GM12878 (cell line): ENCODE measurements around the gene UAP1. TPM values are rescaled to one million over a fixed set of nuclear protein-coding genes. Genes with fewer than 3 reads are reported as not detected.

ENCODE experiments used
- ATAC-seq: fragments of 200-7000 bp; cut with Tn5 transposase; 3 replicates; pipeline ENCODE4 v1.9.1; 2020; ENCODE audit warnings: mild to moderate bottlenecking, moderate library complexity
- BruUV-seq: library from RNA; stranded (reverse); fragments of 400-500 nt; replicated peaks from 2 replicates; lab custom pipeline; 2021; lab: Mats Ljungman, UMichigan
- CTCF ChIA-PET: fragments of 300-600 bp; sonication (Branson Sonifier 250); formaldehyde crosslinking; extraction: SDS; loops from one replicate; lab custom pipeline; 2021; ENCODE audit warnings: inconsistent platforms; lab: Yijun Ruan, JAX
- POLR2A ChIA-PET: fragments of 350-600 bp; formaldehyde crosslinking; extraction: SDS; loops from one replicate; lab custom pipeline; 2021; ENCODE audit warnings: inconsistent platforms; lab: Charles Lee
- RAD21 ChIA-PET: fragments of 300-600 bp; sonication (Branson Sonifier 250); formaldehyde crosslinking; loops from one replicate; lab custom pipeline; 2023; ENCODE audit warnings: antibody characterized with exemption; ENCODE audit not compliant: unreplicated experiment; lab: Charles Lee
- SMC1A ChIA-PET: fragments of 300-600 bp; sonication (Branson Sonifier 250); formaldehyde crosslinking; loops from one replicate; lab custom pipeline; 2023; ENCODE audit not compliant: unreplicated experiment, uncharacterized antibody; lab: Charles Lee
- DNase-seq: peaks from one replicate; pipeline ENCODE4 v3.0.0-alpha.2; 2011; ENCODE audit warnings: low read depth, low spot score
- FAIRE-seq: peaks from 3 replicates; lab custom pipeline; 2011; peaks lifted over from hg19 to GRCh38; lab: Jason Lieb, UNC
- H2AFZ ChIP-seq: 2 replicates; pipeline ENCODE4 v1.6.0; 2011; ENCODE audit warnings: low read depth, low read length, control low read depth; ENCODE audit not compliant: control insufficient read depth
- H3K27ac ChIP-seq: 2 replicates; pipeline ENCODE4 v1.5.1; 2011; ENCODE audit warnings: control low read depth; ENCODE audit not compliant: control insufficient read depth, insufficient read depth
- H3K27me3 ChIP-seq, 2 experiments: replicated peaks in 1 of 2; 2 replicates each; pipeline versions ENCODE4 v1.6.0 to v1.6.1; 2011; ENCODE audit warnings: low read length in 1 of 2; ENCODE audit not compliant: control insufficient read depth in 2 of 2, insufficient read depth in 2 of 2
- H3K36me3 ChIP-seq, 2 experiments: 2 replicates each; pipeline ENCODE4 v1.5.1; 2011; ENCODE audit warnings: low read length in 1 of 2; ENCODE audit not compliant: control insufficient read depth in 2 of 2, insufficient read depth in 2 of 2
- H3K4me1 ChIP-seq: 2 replicates; pipeline ENCODE4 v1.6.1; 2011; ENCODE audit warnings: mild to moderate bottlenecking, low read length, moderate library complexity, mixed read lengths; ENCODE audit not compliant: control insufficient read depth, insufficient read depth
- H3K4me2 ChIP-seq: 2 replicates; pipeline ENCODE4 v1.6.0; 2011; ENCODE audit warnings: control low read depth; ENCODE audit not compliant: control insufficient read depth, insufficient read depth
- H3K4me3 ChIP-seq: fragments of 200-600 bp; sonication (generic); 2 replicates; pipeline ENCODE4 v1.5.1; 2016
- H3K79me2 ChIP-seq: 2 replicates; pipeline ENCODE4 v1.6.0; 2011; ENCODE audit warnings: low read length; ENCODE audit not compliant: control insufficient read depth, insufficient read depth
- H3K9ac ChIP-seq: 2 replicates; pipeline ENCODE4 v1.8.0; 2011; ENCODE audit warnings: low read length, control low read depth, mixed read lengths; ENCODE audit not compliant: control insufficient read depth, insufficient read depth
- H3K9me3 ChIP-seq: replicated peaks from 3 replicates; pipeline ENCODE4 v1.5.1; 2011; ENCODE audit warnings: mild to moderate bottlenecking, low read length; ENCODE audit not compliant: control insufficient read depth, insufficient read depth
- H4K20me1 ChIP-seq: 2 replicates; pipeline ENCODE4 v1.6.0; 2011; ENCODE audit not compliant: control insufficient read depth, insufficient read depth
- ATF7 ChIP-seq: fragments of 450-650 bp; IDR thresholded peaks from 2 replicates; pipeline ENCODE4 v1.6.1; 2016; ENCODE audit warnings: low read depth, mild to moderate bottlenecking
- BMI1 ChIP-seq: fragments of 450-650 bp; IDR thresholded peaks from 2 replicates; pipeline ENCODE4 v1.6.1; 2016; ENCODE audit warnings: mild to moderate bottlenecking, moderate library complexity, borderline replicate concordance
- EZH2 ChIP-seq: IDR thresholded peaks from 2 replicates; pipeline ENCODE4 v1.6.1; 2012; ENCODE audit warnings: low read depth, mild to moderate bottlenecking, control low read depth, inconsistent platforms, low read length, borderline replicate concordance; ENCODE audit not compliant: control insufficient read depth
- JUND ChIP-seq: IDR thresholded peaks from 2 replicates; pipeline ENCODE4 v1.6.1; 2012; ENCODE audit warnings: low read depth, mild to moderate bottlenecking, low read length, improper control_type of control experiment, moderate library complexity
- MTA2 ChIP-seq: fragments of 450-650 bp; IDR thresholded peaks from 2 replicates; pipeline ENCODE4 v1.6.1; 2016; ENCODE audit warnings: low read depth, mild to moderate bottlenecking, moderate library complexity
- POLR2AphosphoS2 ChIP-seq: IDR thresholded peaks from 2 replicates; pipeline ENCODE4 v1.6.1; 2011; ENCODE audit warnings: low read depth, mild to moderate bottlenecking, low read length, improper control_type of control experiment, moderate library complexity
- RAD51 ChIP-seq: fragments of 450-650 bp; IDR thresholded peaks from 2 replicates; pipeline ENCODE4 v1.6.1; 2016; ENCODE audit warnings: moderate library complexity, mild to moderate bottlenecking, inconsistent platforms
- RUNX3 ChIP-seq: IDR thresholded peaks from 2 replicates; pipeline ENCODE4 v1.6.1; 2012; ENCODE audit warnings: low read length, inconsistent platforms
- STAT3 ChIP-seq: IDR thresholded peaks from 2 replicates; pipeline ENCODE4 v1.6.1; 2011; ENCODE audit warnings: low read depth, low read length, improper control_type of control experiment
- SUZ12 ChIP-seq: fragments of 200-600 bp; sonication (generic); IDR thresholded peaks from one replicate; pipeline ENCODE4 v1.6.1; 2018; ENCODE audit warnings: antibody characterized with exemption, mild to moderate bottlenecking; ENCODE audit not compliant: unreplicated experiment
- TAF1 ChIP-seq: IDR thresholded peaks from 2 replicates; pipeline ENCODE4 v1.6.1; 2011; ENCODE audit warnings: mild to moderate bottlenecking, low read depth, low read length, borderline replicate concordance
- TCF12 ChIP-seq: IDR thresholded peaks from 2 replicates; pipeline ENCODE4 v1.6.1; 2011; ENCODE audit warnings: low read depth, mild to moderate bottlenecking, low read length
- YY1 ChIP-seq: IDR thresholded peaks from 2 replicates; pipeline ENCODE4 v1.6.1; 2011; ENCODE audit warnings: low read depth, mild to moderate bottlenecking, low read length
- ZNF217 ChIP-seq: fragments of 450-650 bp; IDR thresholded peaks from 2 replicates; pipeline ENCODE4 v1.6.1; 2017; ENCODE audit warnings: antibody characterized with exemption, mild to moderate bottlenecking
- in situ Hi-C: fragments of 300-500 bp; cut with MboI; formaldehyde crosslinking; loops from 9 replicates; pipeline ENCODE4 v1.14.3; 2018; ENCODE audit warnings: mixed read lengths
- intact Hi-C: fragments of 100-400 bp; cut with micrococcal nuclease; formaldehyde crosslinking; loops from one replicate; pipeline ENCODE4 v1.14.2; 2022; ENCODE audit not compliant: unreplicated experiment
- polyA plus RNA-seq, 11 experiments: library from polyadenylated mRNA; depleted of rRNA in 4 of 11; unstranded in 6 of 11; stranded (reverse) in 5 of 11; fragments of >200 nt; fragmentation: Nextera tagmentation in 4 of 11; fragmentation: Illumina TruSeq in 1 of 11; extraction: Ambion mirVana in 4 of 11; extraction: Trizol in 1 of 11; gene quantifications; 1 replicate in 1 of 11; 2 replicates in 10 of 11; pipeline versions ENCODE4 v1.2.1 to v1.2.3, GENCODE V29; 2011 to 2016; ENCODE audit warnings: inconsistent platforms in 2 of 11, missing spikeins in 2 of 11, low read depth in 1 of 11
- total RNA-seq, 4 experiments: library from RNA; depleted of rRNA in 3 of 4; stranded (reverse); fragments of >200 nt in 3 of 4; fragmentation: Illumina TruSeq in 1 of 4; extraction: Trizol in 1 of 4; gene quantifications; 2 replicates each; pipeline versions ENCODE4 v1.2.1 to v1.2.3, GENCODE V29; 2013 to 2021
- TF ChIP-seq, protein P1 (sequence below): IDR thresholded peaks from 2 replicates; pipeline ENCODE4 v1.6.1; 2012; ENCODE audit warnings: low read depth, low read length, improper control_type of control experiment
- TF ChIP-seq, protein P2 (sequence below): fragments of 450-650 bp; IDR thresholded peaks from 2 replicates; pipeline ENCODE4 v1.6.1; 2014; ENCODE audit warnings: mild to moderate bottlenecking
- TF ChIP-seq, protein P3 (sequence below): IDR thresholded peaks from 2 replicates; pipeline ENCODE4 v1.6.1; 2012; ENCODE audit warnings: improper control_type of control experiment, low read depth, low read length; ENCODE audit not compliant: insufficient replicate concordance

Gene UAP1
- total and polyA plus RNA-seq, 10 of the 15 experiments (the other 5 are each of a cell fraction or from before 2014, with no cell fraction given): 19.2 to 43.0 (median 30.7) TPM

DNA sequence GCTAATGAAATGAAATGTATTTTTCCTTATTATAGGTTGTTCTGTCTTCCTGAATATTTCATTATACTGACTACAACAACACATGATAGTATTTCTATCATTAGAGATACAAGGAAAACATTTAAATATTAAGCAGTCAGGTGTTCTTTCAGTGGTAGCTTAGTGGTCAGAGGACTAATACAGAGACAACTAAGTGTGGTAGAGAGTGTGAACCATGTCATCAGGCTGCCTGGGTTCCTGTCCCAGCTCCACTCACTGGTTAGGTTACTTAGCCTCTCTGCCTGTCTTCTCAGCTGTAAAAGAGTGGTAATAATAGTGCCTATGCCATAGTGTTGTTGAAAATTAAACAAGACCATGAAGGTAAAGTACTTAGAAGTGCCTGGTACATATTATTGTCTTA lies 3.9 kb downstream of the UAP1 start:
- in situ Hi-C loops: no loop called here
- H3K4me2 ChIP-seq: peak overlapping the region; percentile 46; the same call in 1 of the 2 replicates
- CTCF ChIA-PET: interaction anchor here (0.6 to 4.0 kb wide), 7 partner anchors 29 to 1575 kb away, joined by 3 to 15 read pairs (median 3); no protein-coding TSS in a partner anchor
- H3K9me3 ChIP-seq: no peaks in the 10 kb centered on the region
- H3K36me3 ChIP-seq: 0 out of 4 replicates have a peak, but pooled peaks cover 0 to 4% of the 10 kb centered on the region in 2 experiments
- intact Hi-C loops: no loop called here
- no peak overlapping the region for H2AFZ ChIP-seq
- no peak overlapping the region for H3K9ac ChIP-seq
- SMC1A ChIA-PET: interaction anchor here (0.7 to 3.4 kb wide), 10 partner anchors 9 to 209 kb away, joined by 3 to 14 read pairs (median 3); no protein-coding TSS in a partner anchor
- H4K20me1 ChIP-seq: no peaks in the 10 kb centered on the region
- H3K4me3 ChIP-seq: no peak overlapping the region
- ATAC-seq (peak; percentile 35), DNase-seq (no peak), FAIRE-seq (no peak)
- no peak overlapping the region for H3K27ac ChIP-seq
- RAD21 ChIA-PET: interaction anchor here (1.4 to 2.3 kb wide), 3 partner anchors 29 to 35 kb away, joined by 4 to 8 read pairs (median 4); no protein-coding TSS in a partner anchor
- POLR2A ChIA-PET: interaction anchor here (0.6 to 0.9 kb wide), 2 partner anchors 14 to 39 kb away, joined by 3 to 6 read pairs; no protein-coding TSS in a partner anchor
- no peaks in the 10 kb centered on the region for H3K27me3 ChIP-seq
- H3K4me1 ChIP-seq: no peaks in the 10 kb centered on the region; the same call in 1 of the 2 replicates
- peaks cover 23% of the 10 kb centered on the region for H3K79me2 ChIP-seq
- no TSS peak for BruUV-seq
- TF ChIP-seq JUND (no peak), ZNF217 (peak; percentile 44; the same call in 1 of the 2 replicates), RAD51 (peak; percentile 62; the same call in 1 of the 2 replicates), RUNX3 (peak; percentile 68), SUZ12 (no peak), POLR2AphosphoS2 (no peak), TAF1 (no peak), MTA2 (peak; percentile 29; the same call in 1 of the 2 replicates), BMI1 (no peak), TCF12 (no peak), YY1 (no peak), ATF7 (peak; percentile 53), STAT3 (no peak), EZH2 (no peak)
- TF ChIP-seq, protein P1, sequence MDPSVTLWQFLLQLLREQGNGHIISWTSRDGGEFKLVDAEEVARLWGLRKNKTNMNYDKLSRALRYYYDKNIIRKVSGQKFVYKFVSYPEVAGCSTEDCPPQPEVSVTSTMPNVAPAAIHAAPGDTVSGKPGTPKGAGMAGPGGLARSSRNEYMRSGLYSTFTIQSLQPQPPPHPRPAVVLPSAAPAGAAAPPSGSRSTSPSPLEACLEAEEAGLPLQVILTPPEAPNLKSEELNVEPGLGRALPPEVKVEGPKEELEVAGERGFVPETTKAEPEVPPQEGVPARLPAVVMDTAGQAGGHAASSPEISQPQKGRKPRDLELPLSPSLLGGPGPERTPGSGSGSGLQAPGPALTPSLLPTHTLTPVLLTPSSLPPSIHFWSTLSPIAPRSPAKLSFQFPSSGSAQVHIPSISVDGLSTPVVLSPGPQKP: no peak
- TF ChIP-seq, protein P2, sequence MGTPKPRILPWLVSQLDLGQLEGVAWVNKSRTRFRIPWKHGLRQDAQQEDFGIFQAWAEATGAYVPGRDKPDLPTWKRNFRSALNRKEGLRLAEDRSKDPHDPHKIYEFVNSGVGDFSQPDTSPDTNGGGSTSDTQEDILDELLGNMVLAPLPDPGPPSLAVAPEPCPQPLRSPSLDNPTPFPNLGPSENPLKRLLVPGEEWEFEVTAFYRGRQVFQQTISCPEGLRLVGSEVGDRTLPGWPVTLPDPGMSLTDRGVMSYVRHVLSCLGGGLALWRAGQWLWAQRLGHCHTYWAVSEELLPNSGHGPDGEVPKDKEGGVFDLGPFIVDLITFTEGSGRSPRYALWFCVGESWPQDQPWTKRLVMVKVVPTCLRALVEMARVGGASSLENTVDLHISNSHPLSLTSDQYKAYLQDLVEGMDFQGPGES: no peak
- TF ChIP-seq, protein P3, sequence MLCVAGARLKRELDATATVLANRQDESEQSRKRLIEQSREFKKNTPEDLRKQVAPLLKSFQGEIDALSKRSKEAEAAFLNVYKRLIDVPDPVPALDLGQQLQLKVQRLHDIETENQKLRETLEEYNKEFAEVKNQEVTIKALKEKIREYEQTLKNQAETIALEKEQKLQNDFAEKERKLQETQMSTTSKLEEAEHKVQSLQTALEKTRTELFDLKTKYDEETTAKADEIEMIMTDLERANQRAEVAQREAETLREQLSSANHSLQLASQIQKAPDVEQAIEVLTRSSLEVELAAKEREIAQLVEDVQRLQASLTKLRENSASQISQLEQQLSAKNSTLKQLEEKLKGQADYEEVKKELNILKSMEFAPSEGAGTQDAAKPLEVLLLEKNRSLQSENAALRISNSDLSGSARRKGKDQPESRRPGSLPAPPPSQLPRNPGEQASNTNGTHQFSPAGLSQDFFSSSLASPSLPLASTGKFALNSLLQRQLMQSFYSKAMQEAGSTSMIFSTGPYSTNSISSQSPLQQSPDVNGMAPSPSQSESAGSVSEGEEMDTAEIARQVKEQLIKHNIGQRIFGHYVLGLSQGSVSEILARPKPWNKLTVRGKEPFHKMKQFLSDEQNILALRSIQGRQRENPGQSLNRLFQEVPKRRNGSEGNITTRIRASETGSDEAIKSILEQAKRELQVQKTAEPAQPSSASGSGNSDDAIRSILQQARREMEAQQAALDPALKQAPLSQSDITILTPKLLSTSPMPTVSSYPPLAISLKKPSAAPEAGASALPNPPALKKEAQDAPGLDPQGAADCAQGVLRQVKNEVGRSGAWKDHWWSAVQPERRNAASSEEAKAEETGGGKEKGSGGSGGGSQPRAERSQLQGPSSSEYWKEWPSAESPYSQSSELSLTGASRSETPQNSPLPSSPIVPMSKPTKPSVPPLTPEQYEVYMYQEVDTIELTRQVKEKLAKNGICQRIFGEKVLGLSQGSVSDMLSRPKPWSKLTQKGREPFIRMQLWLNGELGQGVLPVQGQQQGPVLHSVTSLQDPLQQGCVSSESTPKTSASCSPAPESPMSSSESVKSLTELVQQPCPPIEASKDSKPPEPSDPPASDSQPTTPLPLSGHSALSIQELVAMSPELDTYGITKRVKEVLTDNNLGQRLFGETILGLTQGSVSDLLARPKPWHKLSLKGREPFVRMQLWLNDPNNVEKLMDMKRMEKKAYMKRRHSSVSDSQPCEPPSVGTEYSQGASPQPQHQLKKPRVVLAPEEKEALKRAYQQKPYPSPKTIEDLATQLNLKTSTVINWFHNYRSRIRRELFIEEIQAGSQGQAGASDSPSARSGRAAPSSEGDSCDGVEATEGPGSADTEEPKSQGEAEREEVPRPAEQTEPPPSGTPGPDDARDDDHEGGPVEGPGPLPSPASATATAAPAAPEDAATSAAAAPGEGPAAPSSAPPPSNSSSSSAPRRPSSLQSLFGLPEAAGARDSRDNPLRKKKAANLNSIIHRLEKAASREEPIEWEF: no peak
